AG04450 (cell line): ENCODE data around the gene RPF1. TPM values are rescaled to one million over a fixed set of nuclear protein-coding genes. Genes with fewer than 3 reads are reported as not detected.

Source experiments
- CTCF ChIA-PET: fragments of 300-600, 350-600 bp; formaldehyde crosslinking; extraction: SDS; loops from one replicate; lab custom pipeline; 2022; ENCODE audit warnings: antibody characterized with exemption, inconsistent platforms; lab: Charles Lee
- POLR2A ChIA-PET: fragments of 350-600 bp; formaldehyde crosslinking; extraction: SDS; loops from one replicate; lab custom pipeline; 2021; ENCODE audit warnings: antibody characterized with exemption, inconsistent platforms; lab: Yijun Ruan, JAX
- DNase-seq: peaks from one replicate; pipeline ENCODE4 v3.0.0-alpha.2; 2011; ENCODE audit warnings: low read depth, low spot score
- H3K27ac ChIP-seq: one replicate; pipeline ENCODE4 v1.5.1; 2012; ENCODE audit warnings: low read depth, low read length, control low read depth
- H3K27me3 ChIP-seq: one replicate; pipeline ENCODE4 v1.6.0; 2012; ENCODE audit warnings: low read length; ENCODE audit not compliant: control insufficient read depth, insufficient read depth
- H3K4me3 ChIP-seq: 2 replicates; pipeline ENCODE4 v1.5.1; 2011; ENCODE audit warnings: mild to moderate bottlenecking, low read depth, low read length, control low read depth
- H3K9me3 ChIP-seq: 2 replicates; pipeline ENCODE4 v1.5.1; 2012; ENCODE audit warnings: low read length; ENCODE audit not compliant: control insufficient read depth, insufficient read depth
- CTCF ChIP-seq: IDR thresholded peaks from 2 replicates; pipeline ENCODE4 v1.5.1; 2011; ENCODE audit warnings: low read depth, low read length, control low read depth, inconsistent platforms
- polyA plus RNA-seq: library from polyadenylated mRNA; depleted of rRNA; stranded (reverse); fragments of >200 nt; gene quantifications from 2 replicates; pipeline ENCODE4 v1.2.3, GENCODE V29; 2011

Gene RPF1
- polyA plus RNA-seq, 1 experiment = 46.5 TPM

GRCh38 chr1:84450910-84451309 is 28.2 kb upstream of the RPF1 start:
- CTCF ChIA-PET = interaction anchor here (1.8 kb wide), 1 partner anchor 303 kb away, joined by 5 read pairs; no protein-coding TSS in a partner anchor

GRCh38 chr1:84452436-84452835 is 26.6 kb upstream of the RPF1 start:
- TF ChIP-seq CTCF = no peak
- ChIA-PET CTCF (no interaction called here), POLR2A (interaction anchor here (0.6 kb wide), 1 partner anchor 59 kb away, joined by 7 read pairs; no protein-coding TSS in a partner anchor)
- peaks cover 4% of the 10 kb centered on the region for H3K27me3 ChIP-seq
- no peaks in the 10 kb centered on the region for H3K9me3 ChIP-seq
- H3K27ac ChIP-seq = no peak overlapping the region
- no peak for DNase-seq
- H3K4me3 ChIP-seq = no peak overlapping the region

More at GRCh38 chr1:84450910-84451309, 28.2 kb upstream of the RPF1 start:
- Histone ChIP-seq H3K9me3 (no peaks in the 10 kb centered on the region), H3K4me3 (no peak overlapping the region), H3K27me3 (no peaks in the 10 kb centered on the region), H3K27ac (no peak overlapping the region)
- no peak for TF ChIP-seq CTCF
- DNase-seq = no peak
- POLR2A ChIA-PET = no interaction called here

GRCh38 chr1:84462118-84462517 is 16.9 kb upstream of the RPF1 start:
- H3K4me3 ChIP-seq = no peak overlapping the region
- no peaks in the 10 kb centered on the region for H3K9me3 ChIP-seq
- no peak for TF ChIP-seq CTCF
- no peak for DNase-seq
- H3K27me3 ChIP-seq = peaks cover 28% of the 10 kb centered on the region
- H3K27ac ChIP-seq = no peak overlapping the region
- ChIA-PET POLR2A (no interaction called here), CTCF (interaction anchor here (1.4 kb wide), 1 partner anchor 310 kb away, joined by 4 read pairs; no protein-coding TSS in a partner anchor)

- TF ChIP-seq CTCF = no peak
- ChIA-PET POLR2A (no interaction called here), CTCF (interaction anchor here (0.7 kb wide), 1 partner anchor 280 kb away, joined by 3 read pairs; no protein-coding TSS in a partner anchor)
- no peak overlapping the region for H3K27ac ChIP-seq
- no peaks in the 10 kb centered on the region for H3K9me3 ChIP-seq
- no peak overlapping the region for H3K4me3 ChIP-seq
- DNase-seq = no peak
- H3K27me3 ChIP-seq = peaks cover 7% of the 10 kb centered on the region
Observed at GRCh38 chr1:84467298-84467697, 11.8 kb upstream of the RPF1 start.

- ChIA-PET CTCF (interaction anchor here (0.6 to 1.6 kb wide), 2 partner anchors 278 to 435 kb away, joined by 3 to 5 read pairs; no protein-coding TSS in a partner anchor), POLR2A (interaction anchor here (0.5 kb wide), 1 partner anchor 111 kb away, joined by 3 read pairs; no protein-coding TSS in a partner anchor)
- Histone ChIP-seq H3K27me3 (no peaks in the 10 kb centered on the region), H3K27ac (no peak overlapping the region), H3K4me3 (no peak overlapping the region), H3K9me3 (no peaks in the 10 kb centered on the region; the same call in 1 of the 2 replicates)
- no peak for DNase-seq
- no peak for TF ChIP-seq CTCF
Observed at GRCh38 chr1:84476225-84476624, 2.8 kb upstream of the RPF1 start.
